PC-3 (cell line): ENCODE data around the gene PCNX2. TPM values are rescaled to one million over a fixed set of nuclear protein-coding genes. Genes with fewer than 3 reads are reported as not detected.

Experiments used
- ATAC-seq: fragments of 200-7000 bp; cut with Tn5 transposase; 2 replicates; pipeline ENCODE4 v1.9.1; 2020; ENCODE audit warnings: mild to moderate bottlenecking, moderate library complexity
- BruUV-seq: library from RNA; stranded (reverse); fragments of 400-500 nt; replicated peaks from 2 replicates; lab custom pipeline; 2021; lab: Mats Ljungman, UMichigan
- CTCF ChIA-PET: fragments of 300-600 bp; sonication (Branson Sonifier 250); formaldehyde crosslinking; loops from one replicate; lab custom pipeline; 2022; ENCODE audit warnings: antibody characterized with exemption; lab: Charles Lee
- POLR2A ChIA-PET: fragments of 300-600 bp; sonication (Branson Sonifier 250); formaldehyde crosslinking; loops from one replicate; lab custom pipeline; 2022; ENCODE audit warnings: antibody characterized with exemption; ENCODE audit not compliant: unreplicated experiment; lab: Charles Lee
- DNase-seq: peaks from one replicate; pipeline ENCODE4 v3.0.0-alpha.2; 2015
- H2AFZ ChIP-seq: fragments of 300-600 bp; sonication (generic); 2 replicates; pipeline ENCODE4 v1.6.0; 2016; ENCODE audit warnings: antibody characterized with exemption, low read length
- H3F3A ChIP-seq: fragments of 300-600 bp; sonication (generic); one replicate; pipeline ENCODE4 v1.6.0; 2017; ENCODE audit warnings: antibody characterized with exemption, low read length, control low read depth, mild to moderate bottlenecking; ENCODE audit not compliant: unreplicated experiment
- H3K27ac ChIP-seq: fragments of 300-600 bp; sonication (generic); 2 replicates; pipeline ENCODE4 v1.5.1; 2016; ENCODE audit warnings: mild to moderate bottlenecking, low read length
- H3K27me3 ChIP-seq: fragments of 300-600 bp; sonication (generic); 2 replicates; pipeline ENCODE4 v1.6.1; 2016; ENCODE audit warnings: low read length, mixed read lengths
- H3K36me3 ChIP-seq: fragments of 300-600 bp; sonication (generic); 2 replicates; pipeline ENCODE4 v1.6.1; 2016; ENCODE audit warnings: low read depth, mixed run types, low read length, mixed read lengths
- H3K4me1 ChIP-seq: fragments of 300-600 bp; sonication (generic); 2 replicates; pipeline ENCODE4 v1.5.1; 2016; ENCODE audit warnings: low read length; ENCODE audit not compliant: insufficient read depth
- H3K4me2 ChIP-seq: fragments of 300-600 bp; sonication (generic); 2 replicates; pipeline ENCODE4 v1.6.0; 2016; ENCODE audit warnings: low read length
- H3K4me3 ChIP-seq: fragments of 300-600 bp; sonication (generic); 2 replicates; pipeline ENCODE4 v1.5.1; 2016; ENCODE audit warnings: mild to moderate bottlenecking, low read length, mixed read lengths
- H3K79me2 ChIP-seq: fragments of 300-600 bp; sonication (generic); 2 replicates; pipeline ENCODE4 v1.6.1; 2017; ENCODE audit warnings: low read length, mixed read lengths
- H3K9ac ChIP-seq: fragments of 300-600 bp; sonication (generic); 2 replicates; pipeline ENCODE4 v1.6.0; 2016; ENCODE audit warnings: mild to moderate bottlenecking, low read length
- H3K9me2 ChIP-seq: fragments of 300-600 bp; sonication (generic); replicated peaks from 2 replicates; pipeline ENCODE4 v1.6.1; 2016; ENCODE audit warnings: mixed run types, low read length, mixed read lengths
- H3K9me3 ChIP-seq: fragments of 300-600 bp; sonication (generic); 2 replicates; pipeline ENCODE4 v1.6.1; 2016; ENCODE audit warnings: low read length, mixed read lengths
- H4K20me1 ChIP-seq: fragments of 300-600 bp; sonication (generic); 2 replicates; pipeline ENCODE4 v1.6.1; 2016; ENCODE audit warnings: low read length, mixed read lengths
- CTCF ChIP-seq: fragments of 300-600 bp; sonication (generic); conservative IDR thresholded peaks from 2 replicates; pipeline ENCODE4 v1.5.1; 2017; ENCODE audit warnings: antibody characterized with exemption, low read depth, mild to moderate bottlenecking, low read length
- EZH2 ChIP-seq: fragments of 300-600 bp; sonication (generic); IDR thresholded peaks from one replicate; pipeline ENCODE4 v1.6.1; 2017; ENCODE audit warnings: antibody characterized with exemption, mild to moderate bottlenecking, low read length; ENCODE audit not compliant: unreplicated experiment
- EZH2phosphoT487 ChIP-seq: fragments of 300-600 bp; sonication (generic); IDR thresholded peaks from 2 replicates; pipeline ENCODE4 v1.6.1; 2018; ENCODE audit warnings: mild to moderate bottlenecking, antibody characterized with exemption, low read length, borderline replicate concordance
- intact Hi-C: fragments of 100-400 bp; cut with micrococcal nuclease; formaldehyde crosslinking; loops from 2 replicates; pipeline ENCODE4 v1.9.0; 2023
- total RNA-seq: library from RNA; depleted of rRNA; stranded (reverse); fragments of >200 nt; gene quantifications from 2 replicates; pipeline ENCODE4 v1.2.3, GENCODE V29; 2014

PCNX2 gene
- total RNA-seq, 1 experiment from 2014 or later, result 17.3 TPM

- ATAC-seq, result no peak
- no peak overlapping the region for H2AFZ ChIP-seq
- H3K27ac ChIP-seq, result no peak overlapping the region
- H3K9me3 ChIP-seq, result no peaks in the 10 kb centered on the region
- no peaks in the 10 kb centered on the region for H3K27me3 ChIP-seq
- H3F3A ChIP-seq, result no peaks in the 10 kb centered on the region
- intact Hi-C loops, result no loop called here
- no peak for DNase-seq
- no peak overlapping the region for H3K9ac ChIP-seq
- POLR2A ChIA-PET, result no interaction called here
- TF ChIP-seq EZH2phosphoT487 (no peak), CTCF (no peak)
- no peaks in the 10 kb centered on the region for H3K9me2 ChIP-seq
- H3K4me1 ChIP-seq, result peaks cover 21% of the 10 kb centered on the region
- CTCF ChIA-PET, result no interaction called here
- no peaks in the 10 kb centered on the region for H4K20me1 ChIP-seq
- no TSS peak for BruUV-seq
- H3K36me3 ChIP-seq, result peaks cover 34% of the 10 kb centered on the region
- no peak overlapping the region for H3K4me2 ChIP-seq
- H3K4me3 ChIP-seq, result no peak overlapping the region
- H3K79me2 ChIP-seq, result no peaks in the 10 kb centered on the region
Measured at GRCh38 chr1:233257786-233258185, 37.7 kb downstream of the PCNX2 start.

- no peak overlapping the region for H3K9ac ChIP-seq
- no peak overlapping the region for H3K4me3 ChIP-seq
- H3K79me2 ChIP-seq, result no peaks in the 10 kb centered on the region
- H4K20me1 ChIP-seq, result no peaks in the 10 kb centered on the region
- TF ChIP-seq EZH2 (no peak), CTCF (no peak), EZH2phosphoT487 (no peak)
- H3F3A ChIP-seq, result no peaks in the 10 kb centered on the region
- H3K9me2 ChIP-seq, result no peaks in the 10 kb centered on the region
- H2AFZ ChIP-seq, result no peak overlapping the region
- ATAC-seq (no peak), DNase-seq (no peak)
- no peaks in the 10 kb centered on the region for H3K27me3 ChIP-seq
- BruUV-seq, result no TSS peak
- H3K9me3 ChIP-seq, result no peaks in the 10 kb centered on the region
- H3K4me1 ChIP-seq, result peaks cover 19% of the 10 kb centered on the region
- ChIA-PET CTCF (no interaction called here), POLR2A (no interaction called here)
- no peak overlapping the region for H3K27ac ChIP-seq
- H3K4me2 ChIP-seq, result no peak overlapping the region
- peaks cover 36% of the 10 kb centered on the region for H3K36me3 ChIP-seq
- intact Hi-C loops, result no loop called here
Measured at GRCh38 chr1:233256789-233257188, 38.7 kb downstream of the PCNX2 start.

- POLR2A ChIA-PET, result no interaction called here
- BruUV-seq, result no TSS peak
Measured at GRCh38 chr1:233256191-233256590, 39.3 kb downstream of the PCNX2 start.

More at GRCh38 chr1:233256191-233256590, 39.3 kb downstream of the PCNX2 start:
- ATAC-seq (no peak), DNase-seq (no peak)
- peaks cover 13% of the 10 kb centered on the region for H3K4me1 ChIP-seq
- TF ChIP-seq EZH2 (no peak), EZH2phosphoT487 (no peak), CTCF (no peak)
- no peaks in the 10 kb centered on the region for H3F3A ChIP-seq
- intact Hi-C loops, result no loop called here
- no peaks in the 10 kb centered on the region for H3K27me3 ChIP-seq
- H3K9ac ChIP-seq, result no peak overlapping the region
- no peaks in the 10 kb centered on the region for H3K9me2 ChIP-seq
- no peaks in the 10 kb centered on the region for H3K79me2 ChIP-seq
- no peak overlapping the region for H3K4me2 ChIP-seq
- no peak overlapping the region for H2AFZ ChIP-seq
- CTCF ChIA-PET, result no interaction called here
- no peaks in the 10 kb centered on the region for H4K20me1 ChIP-seq
- H3K27ac ChIP-seq, result no peak overlapping the region
- H3K36me3 ChIP-seq, result peaks cover 40% of the 10 kb centered on the region
- no peaks in the 10 kb centered on the region for H3K9me3 ChIP-seq
- no peak overlapping the region for H3K4me3 ChIP-seq
